Inflammatory macrophage treated with lipopolysaccharide for 4 hours (primary cell): Measurements from ENCODE around the gene NANOS1.

ENCODE experiments used
- DNase-seq: peaks from one replicate; pipeline ENCODE4 v3.0.0-alpha.2; 2020

Gene NANOS1

GRCh38 chr10:119061926-119062325 is 32.4 kb downstream of the NANOS1 start:
- no peak for DNase-seq

GRCh38 chr10:119070395-119071165 is 41.1 kb downstream of the NANOS1 start:
- DNase-seq, result no peak

GRCh38 chr10:119073584-119073983 is 44.1 kb downstream of the NANOS1 start:
- DNase-seq, result no peak

- no peak for DNase-seq
Observed at GRCh38 chr10:119078422-119079179, 49.1 kb downstream of the NANOS1 start.

GRCh38 chr10:119079599-119080520 is 50.3 kb downstream of the NANOS1 start:
- DNase-seq, result peak; percentile 81

- peak; percentile 95 for DNase-seq
Observed at GRCh38 chr10:119080521-119081259, 51.2 kb downstream of the NANOS1 start, which contains the start of gene EIF3A. Gene EIF3A, minus strand, starts transcription at chr10:119080817. Its CDS starts 141 bp downstream, at chr10:119080676.
